DND-41 (cell line): ENCODE data around the gene CTAG2.

Experiments used
- ATAC-seq: fragments of 200-7000 bp; cut with Tn5 transposase; 3 replicates; pipeline ENCODE4 v1.9.1; 2021; ENCODE audit warnings: low read depth; ENCODE audit not compliant: insufficient read depth
- DNase-seq: peaks from one replicate; pipeline ENCODE4 v3.0.0-alpha.2; 2020
- H2AFZ ChIP-seq: 2 replicates; pipeline ENCODE4 v1.6.0; 2012; ENCODE audit warnings: low read depth, low read length
- H3K27ac ChIP-seq: 2 replicates; pipeline ENCODE4 v1.5.1; 2012; ENCODE audit warnings: low read length, inconsistent platforms
- H3K27me3 ChIP-seq: fragments of 200-600 bp; sonication (generic); 2 replicates; pipeline ENCODE4 v1.6.0; 2012; ENCODE audit warnings: low read length, mild to moderate bottlenecking, inconsistent platforms; ENCODE audit not compliant: insufficient read depth, poor library complexity
- H3K36me3 ChIP-seq: 2 replicates; pipeline ENCODE4 v1.5.1; 2012; ENCODE audit warnings: low read length, inconsistent platforms; ENCODE audit not compliant: insufficient read depth
- H3K4me1 ChIP-seq: 2 replicates; pipeline ENCODE4 v1.5.1; 2012; ENCODE audit warnings: mild to moderate bottlenecking, low read length; ENCODE audit not compliant: insufficient read depth
- H3K4me2 ChIP-seq: 2 replicates; pipeline ENCODE4 v1.6.0; 2012; ENCODE audit warnings: mild to moderate bottlenecking, moderate library complexity, low read length, inconsistent platforms; ENCODE audit not compliant: insufficient read depth
- H3K4me3 ChIP-seq, 2 experiments: fragments of 200-600 bp in 1 of 2; shearing (Covaris generic) in 1 of 2; 2 replicates each; pipeline ENCODE4 v1.5.1; 2012 to 2016; ENCODE audit warnings: inconsistent platforms in 2 of 2, low read length in 2 of 2, mild to moderate bottlenecking in 2 of 2, low read depth in 1 of 2, moderate library complexity in 1 of 2
- H3K79me2 ChIP-seq: 2 replicates; pipeline ENCODE4 v1.6.0; 2012; ENCODE audit warnings: low read length, inconsistent platforms; ENCODE audit not compliant: insufficient read depth
- H3K9ac ChIP-seq: 2 replicates; pipeline ENCODE4 v1.6.0; 2012; ENCODE audit warnings: low read depth, mild to moderate bottlenecking, inconsistent platforms, low read length, moderate library complexity
- H3K9me3 ChIP-seq: 2 replicates; pipeline ENCODE4 v1.5.1; 2012; ENCODE audit warnings: low read length, moderate library complexity, mild to moderate bottlenecking, inconsistent platforms; ENCODE audit not compliant: insufficient read depth, severe bottlenecking
- H4K20me1 ChIP-seq: 2 replicates; pipeline ENCODE4 v1.6.0; 2012; ENCODE audit warnings: low read length; ENCODE audit not compliant: insufficient read depth
- EZH2 ChIP-seq: IDR thresholded peaks from 3 replicates; pipeline ENCODE4 v1.6.1; 2012; ENCODE audit warnings: borderline replicate concordance, low read depth, mild to moderate bottlenecking, moderate library complexity, low read length, inconsistent platforms; ENCODE audit not compliant: severe bottlenecking
- TF ChIP-seq, protein P1 (sequence below): IDR thresholded peaks from 2 replicates; pipeline ENCODE4 v1.5.1; 2012; ENCODE audit warnings: borderline replicate concordance, low read length, moderate library complexity, mild to moderate bottlenecking; ENCODE audit not compliant: poor library complexity, severe bottlenecking; ENCODE audit errors: extremely low read depth

CTAG2 gene

DNA sequence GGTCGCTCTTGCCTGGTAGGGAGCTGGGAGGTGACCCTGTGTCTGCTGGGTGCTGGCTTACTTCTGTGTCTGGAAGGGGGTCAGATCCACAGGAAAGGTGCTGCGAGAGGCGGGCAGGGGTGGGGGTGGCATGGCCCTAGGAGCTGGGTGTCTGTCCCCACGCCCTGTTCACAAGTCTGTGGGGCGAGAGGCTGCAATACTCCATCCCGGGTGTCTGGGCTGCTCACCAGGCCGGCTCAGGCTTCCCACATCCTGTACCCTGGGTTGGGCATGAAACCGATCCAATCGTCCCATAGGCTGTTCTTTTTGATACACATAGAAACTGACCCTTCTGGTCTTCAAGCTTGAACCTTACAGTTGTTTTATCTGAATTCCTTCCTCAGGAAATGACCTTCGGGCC, 993 bp upstream of the CTAG2 start:
- Histone ChIP-seq H3K4me1 (no peaks in the 10 kb centered on the region), H2AFZ (no peak overlapping the region), H4K20me1 (no peaks in the 10 kb centered on the region), H3K27ac (no peak overlapping the region), H3K4me3 (no peak overlapping the region), H3K79me2 (no peaks in the 10 kb centered on the region), H3K9ac (no peak overlapping the region), H3K9me3 (no peaks in the 10 kb centered on the region), H3K36me3 (no peaks in the 10 kb centered on the region), H3K27me3 (no peaks in the 10 kb centered on the region), H3K4me2 (no peak overlapping the region)
- no peak for ATAC-seq
- DNase-seq = no peak
- TF ChIP-seq, protein P1, sequence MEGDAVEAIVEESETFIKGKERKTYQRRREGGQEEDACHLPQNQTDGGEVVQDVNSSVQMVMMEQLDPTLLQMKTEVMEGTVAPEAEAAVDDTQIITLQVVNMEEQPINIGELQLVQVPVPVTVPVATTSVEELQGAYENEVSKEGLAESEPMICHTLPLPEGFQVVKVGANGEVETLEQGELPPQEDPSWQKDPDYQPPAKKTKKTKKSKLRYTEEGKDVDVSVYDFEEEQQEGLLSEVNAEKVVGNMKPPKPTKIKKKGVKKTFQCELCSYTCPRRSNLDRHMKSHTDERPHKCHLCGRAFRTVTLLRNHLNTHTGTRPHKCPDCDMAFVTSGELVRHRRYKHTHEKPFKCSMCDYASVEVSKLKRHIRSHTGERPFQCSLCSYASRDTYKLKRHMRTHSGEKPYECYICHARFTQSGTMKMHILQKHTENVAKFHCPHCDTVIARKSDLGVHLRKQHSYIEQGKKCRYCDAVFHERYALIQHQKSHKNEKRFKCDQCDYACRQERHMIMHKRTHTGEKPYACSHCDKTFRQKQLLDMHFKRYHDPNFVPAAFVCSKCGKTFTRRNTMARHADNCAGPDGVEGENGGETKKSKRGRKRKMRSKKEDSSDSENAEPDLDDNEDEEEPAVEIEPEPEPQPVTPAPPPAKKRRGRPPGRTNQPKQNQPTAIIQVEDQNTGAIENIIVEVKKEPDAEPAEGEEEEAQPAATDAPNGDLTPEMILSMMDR = no peak
- no peak for TF ChIP-seq EZH2

DNA sequence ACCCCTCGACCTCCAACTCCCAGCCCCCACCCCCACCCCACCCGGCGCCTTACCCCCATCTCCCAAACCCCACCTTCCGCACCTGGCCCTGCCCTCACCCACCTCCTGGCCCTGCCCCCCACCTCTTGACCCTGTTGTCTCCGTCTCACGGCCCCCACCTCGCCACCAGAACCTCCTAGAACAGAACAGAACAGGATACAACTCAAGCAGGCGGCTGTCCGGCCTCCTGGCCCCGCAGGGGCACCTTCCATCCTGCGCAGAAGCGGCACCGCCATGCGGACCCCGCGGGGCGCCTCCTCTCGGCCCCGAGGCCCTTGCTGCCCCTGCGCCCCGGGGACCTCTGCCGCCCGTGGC, 354 bp downstream of the CTAG2 start:
- no peak for TF ChIP-seq EZH2
- TF ChIP-seq, protein P1 = no peak
- Histone ChIP-seq H3K4me3 (no peak overlapping the region), H3K4me1 (no peaks in the 10 kb centered on the region), H2AFZ (no peak overlapping the region), H4K20me1 (no peaks in the 10 kb centered on the region), H3K9me3 (no peaks in the 10 kb centered on the region), H3K4me2 (no peak overlapping the region), H3K27me3 (no peaks in the 10 kb centered on the region), H3K79me2 (no peaks in the 10 kb centered on the region), H3K9ac (no peak overlapping the region), H3K27ac (no peak overlapping the region), H3K36me3 (no peaks in the 10 kb centered on the region)
- no peak for ATAC-seq
- no peak for DNase-seq

DNA sequence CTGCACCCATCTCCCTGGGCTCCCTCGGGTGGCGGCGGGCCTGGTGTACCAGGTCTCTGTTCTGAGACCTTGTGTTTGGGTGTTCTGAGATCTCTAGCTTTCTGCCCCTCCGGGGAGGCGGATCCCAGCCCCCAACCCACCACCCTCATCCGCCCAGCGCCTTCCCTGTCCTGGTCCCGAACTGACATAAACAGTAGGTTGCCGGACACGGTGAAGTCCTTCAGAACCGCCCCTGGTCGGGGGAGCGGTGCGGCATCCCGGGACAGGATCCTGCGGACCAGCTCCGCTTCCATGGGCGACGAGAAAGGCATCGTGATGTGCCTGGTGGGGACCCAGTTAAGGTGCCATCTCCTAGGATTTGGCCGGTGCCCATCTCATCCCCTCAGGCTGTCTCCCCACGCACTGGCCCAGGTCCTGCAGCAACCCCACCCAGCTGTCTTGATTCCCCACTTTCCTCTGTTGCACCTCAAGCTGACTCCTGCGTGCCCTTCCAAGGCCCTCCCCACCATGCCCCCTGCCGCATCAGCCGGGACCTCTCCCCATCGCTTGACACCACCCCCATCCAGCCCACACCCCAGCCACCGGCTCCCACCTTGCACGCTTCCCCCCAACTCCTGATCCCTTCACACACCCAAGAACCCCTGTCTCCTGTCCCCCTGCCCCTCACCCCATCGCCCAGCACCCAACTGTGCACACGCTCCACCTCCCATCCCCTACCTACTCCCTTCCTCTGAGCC, 900 bp downstream of the CTAG2 start:
- Histone ChIP-seq H3K27ac (no peak overlapping the region), H3K36me3 (no peaks in the 10 kb centered on the region), H2AFZ (no peak overlapping the region), H4K20me1 (no peaks in the 10 kb centered on the region), H3K79me2 (no peaks in the 10 kb centered on the region), H3K27me3 (no peaks in the 10 kb centered on the region), H3K9me3 (no peaks in the 10 kb centered on the region), H3K4me3 (no peak overlapping the region), H3K9ac (no peak overlapping the region), H3K4me2 (no peak overlapping the region), H3K4me1 (no peaks in the 10 kb centered on the region)
- TF ChIP-seq, protein P1 = no peak
- TF ChIP-seq EZH2 = no peak
- DNase-seq = no peak
- ATAC-seq = no peak

DNA sequence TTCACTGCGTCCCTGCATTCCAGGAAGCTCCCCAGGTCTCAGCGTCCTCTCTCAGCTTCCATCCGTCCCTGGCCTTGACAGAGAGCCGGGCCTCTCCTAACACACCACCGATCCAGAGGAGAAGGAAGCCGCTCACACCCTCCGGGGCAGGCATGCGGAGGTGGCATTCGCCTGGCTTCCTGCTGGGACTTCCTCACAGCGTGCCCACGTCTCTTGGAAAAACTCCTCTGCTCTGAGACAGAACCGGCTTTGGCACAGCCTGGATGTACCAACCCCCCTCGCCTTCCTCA, 3.2 kb downstream of the CTAG2 start:
- no peak overlapping the region for H2AFZ ChIP-seq
- H3K36me3 ChIP-seq = no peaks in the 10 kb centered on the region
- no peak overlapping the region for H3K4me2 ChIP-seq
- H3K4me1 ChIP-seq = no peaks in the 10 kb centered on the region
- DNase-seq (no peak), ATAC-seq (no peak)
- H3K79me2 ChIP-seq = no peaks in the 10 kb centered on the region
- no peaks in the 10 kb centered on the region for H3K9me3 ChIP-seq
- H3K27me3 ChIP-seq = no peaks in the 10 kb centered on the region
- no peak overlapping the region for H3K4me3 ChIP-seq
- no peaks in the 10 kb centered on the region for H4K20me1 ChIP-seq
- H3K27ac ChIP-seq = no peak overlapping the region
- H3K9ac ChIP-seq = no peak overlapping the region
- TF ChIP-seq, protein P1 = no peak
- no peak for TF ChIP-seq EZH2
